ACC112 (cell line): ENCODE data around the gene ATRX.
"Not testable (repeated sequence)": the region's sequence is repeated elsewhere in the genome, so short reads cannot be mapped to it uniquely, and the experiment has no call there.

Experiments
- H2AFZ ChIP-seq: fragments of 200-600 bp; sonication (generic); one replicate; pipeline ENCODE4 v1.6.0; 2017; ENCODE audit warnings: antibody characterized with exemption, low read length; ENCODE audit not compliant: unreplicated experiment
- H3K27ac ChIP-seq: fragments of 200-600 bp; sonication (generic); 2 replicates; pipeline ENCODE4 v1.5.1; 2014; ENCODE audit warnings: low read depth, mild to moderate bottlenecking, antibody characterized with exemption, low read length, moderate library complexity
- H3K27me3 ChIP-seq: fragments of 200-600 bp; sonication (generic); 2 replicates; pipeline ENCODE4 v1.6.1; 2014; ENCODE audit warnings: mild to moderate bottlenecking, antibody characterized with exemption, low read length, moderate library complexity, mixed read lengths; ENCODE audit not compliant: insufficient read depth
- H3K36me3 ChIP-seq: fragments of 200-600 bp; sonication (generic); 2 replicates; pipeline ENCODE4 v1.6.1; 2016; ENCODE audit warnings: mild to moderate bottlenecking, antibody characterized with exemption, low read length, moderate library complexity, mixed read lengths; ENCODE audit not compliant: insufficient read depth
- H3K4me1 ChIP-seq: fragments of 200-600 bp; sonication (generic); one replicate; pipeline ENCODE4 v1.6.1; 2016; ENCODE audit warnings: low read length, mixed read lengths; ENCODE audit not compliant: insufficient read depth, unreplicated experiment, control insufficient read depth
- H3K4me3 ChIP-seq: fragments of 200-600 bp; sonication (generic); 2 replicates; pipeline ENCODE4 v1.5.1; 2014; ENCODE audit warnings: mild to moderate bottlenecking, low read depth, low read length
- H3K79me2 ChIP-seq: fragments of 200-600 bp; sonication (generic); one replicate; pipeline ENCODE4 v1.6.0; 2016; ENCODE audit warnings: low read length; ENCODE audit not compliant: control insufficient read depth, unreplicated experiment, insufficient read depth

The ATRX gene

DNA sequence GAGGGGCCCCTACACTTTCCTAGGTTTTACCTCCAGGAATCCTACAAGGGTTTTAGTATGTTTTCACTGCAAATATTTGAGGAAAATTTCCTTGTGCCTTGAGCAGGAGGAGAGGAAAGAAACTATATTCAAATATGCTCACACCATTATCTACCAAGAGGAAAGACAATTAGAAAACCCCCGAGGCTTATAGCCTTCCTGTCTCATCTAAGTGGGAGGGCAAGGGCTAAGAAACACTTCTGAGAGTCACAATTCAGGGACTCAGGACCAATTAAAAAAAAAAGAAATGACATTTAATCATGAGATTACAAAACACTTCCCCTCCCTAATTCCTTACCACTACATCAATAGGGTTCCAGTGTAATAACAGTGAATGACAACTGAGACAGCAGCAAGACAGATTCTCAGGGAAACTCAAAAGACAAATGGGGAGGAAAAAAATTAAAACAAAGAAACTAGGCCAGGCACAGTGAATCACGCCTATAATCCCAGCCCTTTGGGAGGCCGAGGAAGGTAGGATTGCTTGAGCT is 45.6 kb downstream of the ATRX start:
- Histone ChIP-seq H3K4me3 (no peak overlapping the region), H3K79me2 (peaks cover 62% of the 10 kb centered on the region), H3K4me1 (no peaks in the 10 kb centered on the region), H3K36me3 (no peaks in the 10 kb centered on the region), H3K27ac (no peak overlapping the region), H3K27me3 (no peaks in the 10 kb centered on the region), H2AFZ (no peak overlapping the region)

DNA sequence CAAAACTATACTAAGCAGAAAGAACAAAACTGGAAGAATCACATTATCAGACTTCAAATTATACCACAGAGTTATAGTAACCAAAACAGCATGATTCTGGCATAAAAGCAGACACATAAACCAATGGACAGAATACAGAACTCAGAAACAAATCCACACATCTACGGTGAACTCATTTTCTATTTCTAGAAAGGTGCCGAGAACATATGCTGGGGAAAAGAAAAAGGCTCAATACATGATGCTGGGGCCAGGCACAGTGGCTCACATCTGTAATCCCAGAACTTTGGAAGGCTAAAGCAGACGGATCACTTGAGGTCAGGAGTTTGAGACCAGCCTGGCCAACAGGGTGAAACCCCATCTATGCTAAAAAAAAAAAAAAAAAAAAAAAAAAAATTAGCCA is 52.7 kb downstream of the ATRX start:
- Histone ChIP-seq H2AFZ (no peak overlapping the region), H3K79me2 (peaks cover 53% of the 10 kb centered on the region), H3K27me3 (no peaks in the 10 kb centered on the region), H3K27ac (no peak overlapping the region), H3K4me1 (no peaks in the 10 kb centered on the region), H3K4me3 (no peak overlapping the region), H3K36me3 (no peaks in the 10 kb centered on the region)

DNA sequence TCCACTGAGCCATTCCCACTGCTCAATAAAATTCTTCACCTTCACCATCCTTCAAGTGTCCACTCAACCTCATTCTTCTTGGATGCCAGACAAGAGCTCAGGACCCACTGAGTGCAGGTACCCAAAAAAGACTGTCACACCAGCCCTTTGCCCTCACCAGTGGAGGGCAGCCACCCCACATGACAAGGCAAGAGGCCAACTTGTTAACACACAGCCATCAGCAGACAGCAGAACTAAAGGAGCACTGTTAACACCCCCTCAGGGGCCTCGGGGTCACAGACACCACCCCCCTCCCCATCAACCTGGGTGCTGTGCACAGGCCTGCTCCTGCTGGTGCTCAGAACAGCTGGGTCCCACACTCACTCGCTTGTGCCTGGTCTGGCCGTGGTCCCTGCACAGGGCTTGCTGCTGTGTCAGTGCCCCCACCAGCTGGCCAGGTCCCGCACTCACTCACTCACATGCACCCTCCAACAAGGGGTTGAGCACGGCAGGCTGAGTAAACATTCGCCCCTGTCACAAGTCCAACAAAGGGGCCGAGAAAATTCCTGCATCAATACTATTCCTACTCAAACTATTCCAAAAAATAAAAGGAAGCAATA is 54.1 kb downstream of the ATRX start:
- H3K4me3 ChIP-seq, result no peak overlapping the region
- H3K79me2 ChIP-seq, result peaks cover 52% of the 10 kb centered on the region
- H3K27me3 ChIP-seq, result no peaks in the 10 kb centered on the region
- no peak overlapping the region for H3K27ac ChIP-seq
- H2AFZ ChIP-seq, result no peak overlapping the region
- no peaks in the 10 kb centered on the region for H3K4me1 ChIP-seq
- H3K36me3 ChIP-seq, result no peaks in the 10 kb centered on the region

DNA sequence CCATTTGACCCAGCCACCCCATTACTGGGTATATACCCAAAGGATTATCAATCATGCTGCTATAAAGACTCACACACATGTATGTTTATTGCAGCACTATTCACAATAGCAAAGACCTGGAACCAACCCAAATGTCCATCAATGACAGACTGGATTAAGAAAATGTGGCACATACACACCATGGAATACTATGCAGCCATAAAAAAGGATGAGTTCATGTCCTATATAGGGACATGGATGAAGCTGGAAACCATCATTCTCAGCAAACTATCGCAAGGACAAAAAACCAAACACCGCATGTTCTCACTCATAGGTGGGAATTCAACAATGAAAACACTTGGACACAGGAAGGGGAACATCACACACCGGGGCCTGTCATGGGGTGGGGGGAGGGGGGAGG is 59.9 kb downstream of the ATRX start:
- H3K36me3 ChIP-seq, H3K4me1 ChIP-seq: not testable (repeated sequence)

DNA sequence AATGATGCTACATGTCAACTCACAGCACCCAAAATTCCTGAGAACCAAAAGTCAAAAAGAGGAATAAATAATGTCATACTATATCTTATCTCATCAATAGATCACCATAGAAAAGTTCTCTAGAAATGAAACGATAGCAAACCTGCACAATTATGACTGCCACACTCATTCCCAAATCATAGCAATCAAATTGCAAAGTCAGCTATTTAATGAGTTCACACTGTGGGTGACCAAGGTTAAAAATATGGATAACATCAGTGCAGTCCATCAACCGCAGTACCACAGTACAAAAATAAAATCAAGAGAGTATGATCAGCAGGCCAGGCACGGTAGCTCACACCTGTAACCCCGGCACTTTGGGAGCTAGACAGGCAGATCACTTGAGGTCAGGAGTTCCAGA is 62.3 kb downstream of the ATRX start:
- no peak overlapping the region for H3K4me3 ChIP-seq
- no peak overlapping the region for H3K27ac ChIP-seq
- H3K79me2 ChIP-seq, result peaks cover 54% of the 10 kb centered on the region
- no peaks in the 10 kb centered on the region for H3K4me1 ChIP-seq
- no peaks in the 10 kb centered on the region for H3K27me3 ChIP-seq
- no peak overlapping the region for H2AFZ ChIP-seq
- H3K36me3 ChIP-seq, result no peaks in the 10 kb centered on the region

More for the DNA sequence above, 59.9 kb downstream of the ATRX start:
- not testable (repeated sequence) for H3K27me3 ChIP-seq, H3K4me3 ChIP-seq, H2AFZ ChIP-seq, H3K27ac ChIP-seq
- H3K79me2 ChIP-seq, result peaks cover 43% of the 10 kb centered on the region

DNA sequence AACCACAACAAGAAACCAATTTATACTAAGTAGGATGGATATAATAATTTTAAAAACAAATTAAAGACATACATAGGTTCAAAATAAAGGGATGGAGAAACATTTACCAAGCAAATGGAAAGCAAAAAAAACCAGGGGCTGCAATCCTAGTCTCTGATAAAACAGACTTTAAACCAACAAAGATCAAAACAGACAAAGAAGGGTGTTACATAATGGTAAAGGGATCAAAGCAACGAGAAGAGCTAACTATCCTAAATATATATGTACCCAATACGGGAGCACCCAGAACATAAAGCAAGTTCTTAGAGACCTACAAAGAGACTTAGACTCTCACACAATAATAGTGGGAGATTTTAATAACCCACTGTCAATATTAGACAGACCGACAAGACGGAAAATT is 66.6 kb downstream of the ATRX start:
- Histone ChIP-seq H3K27me3 (no peaks in the 10 kb centered on the region), H3K36me3 (no peaks in the 10 kb centered on the region), H3K4me3 (no peak overlapping the region), H3K4me1 (no peaks in the 10 kb centered on the region), H2AFZ (no peak overlapping the region), H3K27ac (no peak overlapping the region), H3K79me2 (peaks cover 49% of the 10 kb centered on the region)

DNA sequence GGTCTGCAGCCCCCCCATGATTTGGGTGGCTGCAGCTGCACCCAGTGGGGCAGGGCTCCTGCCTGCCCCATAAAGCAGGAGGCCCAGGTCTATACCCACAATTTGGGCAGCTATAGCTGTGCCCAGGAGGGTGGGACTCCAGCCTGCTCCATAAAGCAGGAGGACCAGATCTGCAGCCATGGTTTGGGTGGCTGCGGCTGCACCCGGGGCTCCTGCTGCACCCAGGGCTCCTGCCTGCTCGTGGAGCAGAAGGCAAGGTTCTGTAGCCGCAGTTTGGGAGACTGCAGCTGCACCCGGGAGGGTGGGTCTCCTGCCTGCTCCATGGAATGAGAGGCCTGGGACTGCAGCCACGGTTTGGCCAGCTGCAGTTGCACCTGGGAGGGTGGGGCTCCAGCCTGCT is 81.1 kb downstream of the ATRX start:
- Histone ChIP-seq H3K4me1 (no peaks in the 10 kb centered on the region), H3K27me3 (no peaks in the 10 kb centered on the region), H3K27ac (no peak overlapping the region), H3K79me2 (peaks cover 10% of the 10 kb centered on the region), H2AFZ (no peak overlapping the region), H3K36me3 (no peaks in the 10 kb centered on the region), H3K4me3 (no peak overlapping the region)

DNA sequence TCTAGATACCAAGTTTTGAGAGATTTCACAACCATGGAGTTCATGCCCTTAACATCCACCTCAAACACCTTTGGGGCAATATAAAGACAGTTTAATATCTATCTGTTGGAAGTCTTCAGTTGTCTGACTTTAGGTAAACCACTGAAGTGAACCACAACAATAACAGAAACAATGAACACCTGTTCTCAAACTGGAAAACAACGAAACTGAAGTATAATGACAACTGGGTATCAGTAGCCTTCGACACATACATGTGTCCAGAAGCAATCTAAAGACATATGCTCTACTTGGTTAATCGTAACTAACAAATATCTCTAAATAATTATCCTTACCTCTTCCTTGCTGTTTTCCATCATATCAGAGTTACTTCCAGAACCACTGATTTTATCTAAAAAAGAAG is 87.8 kb downstream of the ATRX start:
- Histone ChIP-seq H3K4me3 (no peak overlapping the region), H3K79me2 (no peaks in the 10 kb centered on the region), H3K27ac (no peak overlapping the region)

DNA sequence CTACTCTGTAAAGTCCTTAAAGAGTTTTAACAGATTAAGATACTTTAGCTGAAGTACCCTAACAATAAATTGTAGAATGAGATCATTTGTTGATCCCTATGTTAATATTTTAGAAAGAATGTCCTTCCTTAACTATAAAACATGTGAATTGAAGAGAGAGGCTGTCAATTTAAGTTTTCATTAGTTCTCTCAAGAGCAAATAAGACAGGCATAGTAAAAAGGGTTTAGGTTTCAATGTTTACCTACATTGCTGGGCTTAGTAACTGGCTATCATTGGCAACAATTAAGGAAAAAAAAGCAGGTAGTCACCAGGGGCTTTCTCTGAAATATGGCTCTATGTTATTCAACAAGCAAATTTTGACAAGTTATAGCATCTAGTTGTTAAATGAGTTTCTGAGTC is 91.5 kb downstream of the ATRX start:
- Histone ChIP-seq H3K79me2 (no peaks in the 10 kb centered on the region), H3K36me3 (0 out of 2 replicates have a peak, but pooled peaks cover 6% of the 10 kb centered on the region), H3K4me3 (no peak overlapping the region), H2AFZ (no peak overlapping the region), H3K4me1 (no peaks in the 10 kb centered on the region), H3K27me3 (no peaks in the 10 kb centered on the region), H3K27ac (no peak overlapping the region)

More for the DNA sequence above, 87.8 kb downstream of the ATRX start:
- Histone ChIP-seq H3K36me3 (0 out of 2 replicates have a peak, but pooled peaks cover 2% of the 10 kb centered on the region), H3K4me1 (no peaks in the 10 kb centered on the region), H2AFZ (no peak overlapping the region), H3K27me3 (no peaks in the 10 kb centered on the region)

DNA sequence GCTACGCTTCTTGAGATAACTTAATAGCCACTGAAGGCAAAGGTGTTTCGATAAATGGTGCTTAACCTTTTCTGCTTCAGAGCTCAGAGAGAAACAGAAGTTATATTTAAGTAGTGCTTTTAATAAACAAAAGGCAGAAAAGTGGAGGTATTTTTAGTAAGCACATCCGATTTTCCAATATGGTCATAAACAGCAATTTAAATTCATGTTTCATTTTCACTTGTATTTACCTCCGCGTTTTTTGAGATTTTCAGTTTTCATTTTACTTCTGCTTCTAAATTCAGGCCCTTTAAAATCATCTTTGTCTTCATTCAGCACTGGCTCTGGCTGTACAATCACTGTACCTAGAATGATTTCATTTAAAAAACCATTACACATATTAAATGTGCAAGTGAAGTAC is 92.4 kb downstream of the ATRX start:
- no peak overlapping the region for H3K27ac ChIP-seq
- H2AFZ ChIP-seq, result no peak overlapping the region
- H3K4me3 ChIP-seq, result no peak overlapping the region
- no peaks in the 10 kb centered on the region for H3K79me2 ChIP-seq
- H3K36me3 ChIP-seq, result 0 out of 2 replicates have a peak, but pooled peaks cover 7% of the 10 kb centered on the region
- H3K4me1 ChIP-seq, result no peaks in the 10 kb centered on the region
- no peaks in the 10 kb centered on the region for H3K27me3 ChIP-seq

DNA sequence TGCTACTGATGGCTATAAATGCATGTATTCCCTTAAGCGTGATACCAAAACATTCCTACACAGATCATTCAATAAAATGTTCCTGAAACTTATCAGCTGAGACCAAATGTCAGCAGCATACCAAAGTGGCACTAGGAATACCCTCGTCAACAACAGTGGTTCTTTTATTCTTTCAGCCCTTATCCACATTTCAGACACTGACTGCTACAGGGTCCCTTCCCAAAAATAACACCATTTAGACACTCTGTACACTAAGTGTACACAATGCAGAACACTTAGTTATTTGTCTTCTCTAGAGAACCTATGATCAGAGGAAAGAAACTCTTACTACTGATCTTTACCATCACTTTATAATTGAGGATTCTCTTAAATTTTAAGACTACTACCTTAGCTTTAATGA is 94.1 kb downstream of the ATRX start:
- no peaks in the 10 kb centered on the region for H3K4me1 ChIP-seq
- H3K27me3 ChIP-seq, result no peaks in the 10 kb centered on the region
- H2AFZ ChIP-seq, result no peak overlapping the region
- peaks cover 11% of the 10 kb centered on the region; the same call in 1 of the 2 replicates for H3K36me3 ChIP-seq
- H3K4me3 ChIP-seq, result no peak overlapping the region
- H3K79me2 ChIP-seq, result no peaks in the 10 kb centered on the region
- no peak overlapping the region for H3K27ac ChIP-seq
